DND-41 (cell line): ENCODE data around the gene UQCRH.

Experiments used
- EZH2 ChIP-seq: IDR thresholded peaks from 3 replicates; pipeline ENCODE4 v1.6.1; 2012; ENCODE audit warnings: borderline replicate concordance, low read depth, mild to moderate bottlenecking, moderate library complexity, low read length, inconsistent platforms; ENCODE audit not compliant: severe bottlenecking
- TF ChIP-seq, protein P1 (sequence below): IDR thresholded peaks from 2 replicates; pipeline ENCODE4 v1.5.1; 2012; ENCODE audit warnings: borderline replicate concordance, low read length, moderate library complexity, mild to moderate bottlenecking; ENCODE audit not compliant: poor library complexity, severe bottlenecking; ENCODE audit errors: extremely low read depth

DNA sequence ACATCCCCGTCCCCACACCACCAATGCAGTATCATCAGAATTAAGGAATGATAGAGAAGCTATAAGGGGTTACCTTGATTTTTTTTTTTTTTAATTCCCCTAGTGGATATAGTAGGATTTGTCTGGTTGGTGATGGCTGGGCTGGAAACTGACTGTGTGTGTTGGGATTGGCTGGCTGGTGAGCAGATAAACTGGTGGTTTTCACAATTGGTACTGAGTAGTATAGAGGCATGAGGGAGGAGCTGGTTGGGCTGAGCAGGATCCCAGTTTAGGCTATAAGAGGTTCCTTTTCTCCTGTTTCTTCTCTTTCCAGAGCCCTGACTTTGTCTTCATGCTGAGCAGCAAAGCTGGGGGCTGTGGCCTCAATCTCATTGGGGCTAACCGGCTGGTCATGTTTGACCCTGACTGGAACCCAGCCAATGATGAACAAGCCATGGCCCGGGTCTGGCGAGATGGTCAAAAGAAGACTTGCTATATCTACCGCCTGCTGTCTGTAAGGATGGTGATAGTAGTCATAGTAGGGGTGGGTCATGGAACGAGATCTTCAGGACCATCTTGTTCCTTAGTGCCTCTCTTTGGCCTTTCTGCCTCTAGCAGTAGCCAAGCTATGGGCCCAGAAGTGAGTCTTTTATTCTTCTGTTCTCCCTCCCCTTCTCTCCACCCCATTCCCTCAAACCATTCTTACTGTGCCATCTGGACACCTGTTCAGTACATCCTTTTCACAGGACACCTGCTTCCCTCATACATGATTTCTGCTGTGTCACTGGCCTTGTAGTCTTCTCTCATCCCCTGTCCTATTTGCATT, 29.1 kb upstream of the UQCRH start:
- no peak for TF ChIP-seq EZH2
- TF ChIP-seq, protein P1, sequence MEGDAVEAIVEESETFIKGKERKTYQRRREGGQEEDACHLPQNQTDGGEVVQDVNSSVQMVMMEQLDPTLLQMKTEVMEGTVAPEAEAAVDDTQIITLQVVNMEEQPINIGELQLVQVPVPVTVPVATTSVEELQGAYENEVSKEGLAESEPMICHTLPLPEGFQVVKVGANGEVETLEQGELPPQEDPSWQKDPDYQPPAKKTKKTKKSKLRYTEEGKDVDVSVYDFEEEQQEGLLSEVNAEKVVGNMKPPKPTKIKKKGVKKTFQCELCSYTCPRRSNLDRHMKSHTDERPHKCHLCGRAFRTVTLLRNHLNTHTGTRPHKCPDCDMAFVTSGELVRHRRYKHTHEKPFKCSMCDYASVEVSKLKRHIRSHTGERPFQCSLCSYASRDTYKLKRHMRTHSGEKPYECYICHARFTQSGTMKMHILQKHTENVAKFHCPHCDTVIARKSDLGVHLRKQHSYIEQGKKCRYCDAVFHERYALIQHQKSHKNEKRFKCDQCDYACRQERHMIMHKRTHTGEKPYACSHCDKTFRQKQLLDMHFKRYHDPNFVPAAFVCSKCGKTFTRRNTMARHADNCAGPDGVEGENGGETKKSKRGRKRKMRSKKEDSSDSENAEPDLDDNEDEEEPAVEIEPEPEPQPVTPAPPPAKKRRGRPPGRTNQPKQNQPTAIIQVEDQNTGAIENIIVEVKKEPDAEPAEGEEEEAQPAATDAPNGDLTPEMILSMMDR = no peak
